Measurements from ENCODE around the gene ZNF558. TPM values are rescaled to one million over a fixed set of nuclear protein-coding genes. Genes with fewer than 3 reads are reported as not detected.

ZNF558 gene
- polyA plus RNA-seq, 1 of the 3 experiments (the other 2 are of a cell fraction): 22.5 TPM

- H3K4me3 ChIP-seq (ENCODE audit: low read depth in 2 of 2, low read length in 1 of 2): no peak overlapping the region
- no peaks in the 10 kb centered on the region for H3K79me2 ChIP-seq (ENCODE audit: insufficient read depth)
- no peaks in the 10 kb centered on the region for H3K9me3 ChIP-seq
- no peaks in the 10 kb centered on the region for H4K20me1 ChIP-seq (ENCODE audit: insufficient read depth)
- TF ChIP-seq FOXJ3 (CRISPR knock-in tag; IDR thresholded peaks at IDR 0.05) (no peak), TCF12 (IDR thresholded peaks at IDR 0.05) (no peak), MEF2A (IDR thresholded peaks at IDR 0.05; ENCODE audit: borderline replicate concordance, low read depth) (no peak), USF1 (IDR thresholded peaks at IDR 0.05; ENCODE audit: borderline replicate concordance, low read depth) (no peak), RXRA (IDR thresholded peaks at IDR 0.05; ENCODE audit: borderline replicate concordance, low read depth) (no peak), RAD21 (IDR thresholded peaks at IDR 0.05; ENCODE audit: low read length) (no peak), EP300 (IDR thresholded peaks at IDR 0.05; ENCODE audit: borderline replicate concordance in 1 of 2, low read depth in 1 of 2, low read length in 1 of 2) (no peak), REST (IDR thresholded peaks at IDR 0.05; ENCODE audit: low read depth, low read length) (no peak), TEAD4 (IDR thresholded peaks at IDR 0.05; ENCODE audit: borderline replicate concordance, insufficient read depth) (no peak), GATA2 (CRISPR knock-in tag; IDR thresholded peaks at IDR 0.05) (no peak), ZBTB33 (IDR thresholded peaks at IDR 0.05; ENCODE audit: borderline replicate concordance, low read depth) (no peak), TAF1 (IDR thresholded peaks at IDR 0.05; ENCODE audit: borderline replicate concordance, low read depth, low read length) (no peak), JUND (IDR thresholded peaks at IDR 0.05) (no peak), POLR2AphosphoS5 (IDR thresholded peaks at IDR 0.05; ENCODE audit: low read depth, low read length) (no peak), CTCF (IDR thresholded peaks at IDR 0.05) (no peak), SMC3 (IDR thresholded peaks at IDR 0.05; ENCODE audit: low read depth, low read length) (no peak), PBX3 (IDR thresholded peaks at IDR 0.05) (no peak), MAX (IDR thresholded peaks at IDR 0.05; ENCODE audit: low read depth) (no peak), NFIC (IDR thresholded peaks at IDR 0.05; ENCODE audit: borderline replicate concordance) (no peak)
- no peak overlapping the region for H3K27ac ChIP-seq (ENCODE audit: low read depth in 2 of 2, low read length in 1 of 2)
- H3K27me3 ChIP-seq (ENCODE audit: insufficient read depth): no peaks in the 10 kb centered on the region; the same call in 1 of the 2 replicates
- ChIA-PET CTCF (no interaction called here), POLR2A (no interaction called here)
- H3K4me2 ChIP-seq: no peak overlapping the region
- no peak for DNase-seq
- no peak overlapping the region for H2AFZ ChIP-seq (ENCODE audit: low read depth)
- H3K36me3 ChIP-seq (replicated peaks in 1 of 2; ENCODE audit: control insufficient read depth in 1 of 2, insufficient read depth in 2 of 2, low read length in 1 of 2): no peaks in the 10 kb centered on the region
- no peak overlapping the region for H3K9ac ChIP-seq
- no peaks in the 10 kb centered on the region for H3K4me1 ChIP-seq (ENCODE audit: control insufficient read depth in 1 of 2, insufficient read depth in 2 of 2, low read depth in 1 of 2, low read length in 1 of 2)
- 14% methylated on average over 1 of the region's 3 CpGs for WGBS (ENCODE audit: low lambda C conversion rate)
- no peaks in the 10 kb centered on the region for H3F3A ChIP-seq (replicated peaks; ENCODE audit: insufficient read depth)
- no peaks in the 10 kb centered on the region for H3K9me2 ChIP-seq
Observed at GRCh38 chr19:8846819-8847218, 14.7 kb upstream of the ZNF558 start.
